ENCODE data around the gene ASB1.
A peak's percentile ranks its signal among the peaks of the same experiment; 100 is the strongest.

Gene ASB1

GRCh38 chr2:238424313-238424700, 2.4 kb upstream of the ASB1 start:
- DNase-seq: no peak
- H3K9me3 Mint-ChIP-seq: no peaks in the 10 kb centered on the region
- H3K4me1 Mint-ChIP-seq (ENCODE audit: low read depth): peaks cover 28% of the 10 kb centered on the region

GRCh38 chr2:238425505-238425978, 1.2 kb upstream of the ASB1 start:
- H3K27me3 Mint-ChIP-seq: no peaks in the 10 kb centered on the region
- DNase-seq: no peak
- peaks cover 37% of the 10 kb centered on the region for H3K4me1 Mint-ChIP-seq (ENCODE audit: low read depth)

More at GRCh38 chr2:238424313-238424700, 2.4 kb upstream of the ASB1 start:
- Mint-ChIP-seq H3K27ac (no peak overlapping the region), H3K27me3 (no peaks in the 10 kb centered on the region), H3K36me3 (ENCODE audit: low read depth) (peaks cover 20% of the 10 kb centered on the region), H3K4me3 (no peak overlapping the region)

GRCh38 chr2:238425979-238426567, 654 bp upstream of the ASB1 start:
- Mint-ChIP-seq H3K27me3 (no peaks in the 10 kb centered on the region), H3K4me1 (ENCODE audit: low read depth) (peaks cover 42% of the 10 kb centered on the region), H3K9me3 (no peaks in the 10 kb centered on the region), H3K36me3 (ENCODE audit: low read depth) (peaks cover 35% of the 10 kb centered on the region), H3K27ac (peak overlapping the region; percentile 95), H3K4me3 (peak overlapping the region; percentile 93)
- DNase-seq: peak; percentile 47

More at GRCh38 chr2:238425505-238425978, 1.2 kb upstream of the ASB1 start:
- Mint-ChIP-seq H3K4me3 (peak overlapping the region; percentile 93), H3K36me3 (ENCODE audit: low read depth) (peaks cover 30% of the 10 kb centered on the region), H3K27ac (no peak overlapping the region), H3K9me3 (no peaks in the 10 kb centered on the region)

- Mint-ChIP-seq H3K27ac (peak overlapping the region; percentile 95), H3K27me3 (no peaks in the 10 kb centered on the region), H3K9me3 (no peaks in the 10 kb centered on the region), H3K4me1 (ENCODE audit: low read depth) (peaks cover 54% of the 10 kb centered on the region), H3K4me3 (peak overlapping the region; percentile 93), H3K36me3 (ENCODE audit: low read depth) (peaks cover 48% of the 10 kb centered on the region)
- no peak for DNase-seq
Measured at GRCh38 chr2:238427435-238428162, 872 bp downstream of the ASB1 start.

- Mint-ChIP-seq H3K36me3 (ENCODE audit: low read depth) (peaks cover 59% of the 10 kb centered on the region), H3K27me3 (no peaks in the 10 kb centered on the region), H3K9me3 (no peaks in the 10 kb centered on the region), H3K4me1 (ENCODE audit: low read depth) (peaks cover 62% of the 10 kb centered on the region), H3K27ac (peak overlapping the region; percentile 95), H3K4me3 (peak overlapping the region; percentile 93)
- no peak for DNase-seq
Measured at GRCh38 chr2:238428866-238429265, 2.1 kb downstream of the ASB1 start.

- Mint-ChIP-seq H3K9me3 (no peaks in the 10 kb centered on the region), H3K27me3 (no peaks in the 10 kb centered on the region), H3K36me3 (ENCODE audit: low read depth) (peaks cover 78% of the 10 kb centered on the region), H3K4me3 (no peak overlapping the region), H3K4me1 (ENCODE audit: low read depth) (peaks cover 67% of the 10 kb centered on the region), H3K27ac (peak overlapping the region; percentile 42)
- DNase-seq: no peak
Measured at GRCh38 chr2:238430781-238431180, 4.1 kb downstream of the ASB1 start.

GRCh38 chr2:238431456-238431855, 4.7 kb downstream of the ASB1 start:
- Mint-ChIP-seq H3K4me1 (ENCODE audit: low read depth) (peaks cover 68% of the 10 kb centered on the region), H3K27ac (peak overlapping the region; percentile 42), H3K36me3 (ENCODE audit: low read depth) (peaks cover 84% of the 10 kb centered on the region), H3K4me3 (no peak overlapping the region), H3K27me3 (no peaks in the 10 kb centered on the region), H3K9me3 (no peaks in the 10 kb centered on the region)
- no peak for DNase-seq

- DNase-seq: no peak
- Mint-ChIP-seq H3K4me1 (ENCODE audit: low read depth) (peaks cover 71% of the 10 kb centered on the region), H3K9me3 (no peaks in the 10 kb centered on the region), H3K27me3 (no peaks in the 10 kb centered on the region), H3K4me3 (no peak overlapping the region), H3K36me3 (ENCODE audit: low read depth) (peaks cover 88% of the 10 kb centered on the region), H3K27ac (peak overlapping the region; percentile 53)
Measured at GRCh38 chr2:238433300-238433915, 6.7 kb downstream of the ASB1 start.

GRCh38 chr2:238433941-238434845, 7.5 kb downstream of the ASB1 start:
- Mint-ChIP-seq H3K4me3 (no peak overlapping the region), H3K27ac (no peak overlapping the region)

GRCh38 chr2:238434846-238435751, 8.4 kb downstream of the ASB1 start:
- DNase-seq: no peak
- Mint-ChIP-seq H3K4me3 (no peak overlapping the region), H3K27me3 (no peaks in the 10 kb centered on the region), H3K4me1 (ENCODE audit: low read depth) (peaks cover 75% of the 10 kb centered on the region), H3K9me3 (no peaks in the 10 kb centered on the region), H3K36me3 (ENCODE audit: low read depth) (peaks cover 88% of the 10 kb centered on the region), H3K27ac (no peak overlapping the region)

More at GRCh38 chr2:238433941-238434845, 7.5 kb downstream of the ASB1 start:
- no peak for DNase-seq
- Mint-ChIP-seq H3K36me3 (ENCODE audit: low read depth) (peaks cover 87% of the 10 kb centered on the region), H3K4me1 (ENCODE audit: low read depth) (peaks cover 72% of the 10 kb centered on the region), H3K27me3 (no peaks in the 10 kb centered on the region), H3K9me3 (no peaks in the 10 kb centered on the region)

- H3K27ac Mint-ChIP-seq: no peak overlapping the region
- H3K9me3 Mint-ChIP-seq: no peaks in the 10 kb centered on the region
- H3K36me3 Mint-ChIP-seq (ENCODE audit: low read depth): peaks cover 88% of the 10 kb centered on the region
- DNase-seq: no peak
- peaks cover 75% of the 10 kb centered on the region for H3K4me1 Mint-ChIP-seq (ENCODE audit: low read depth)
- H3K4me3 Mint-ChIP-seq: no peak overlapping the region
- no peaks in the 10 kb centered on the region for H3K27me3 Mint-ChIP-seq
Measured at GRCh38 chr2:238435752-238436096, 9.0 kb downstream of the ASB1 start.

GRCh38 chr2:238438856-238439849, 12.4 kb downstream of the ASB1 start:
- H3K27ac Mint-ChIP-seq: peak overlapping the region; percentile 93
- H3K4me1 Mint-ChIP-seq (ENCODE audit: low read depth): peaks cover 69% of the 10 kb centered on the region
- peaks cover 88% of the 10 kb centered on the region for H3K36me3 Mint-ChIP-seq (ENCODE audit: low read depth)
- H3K27me3 Mint-ChIP-seq: no peaks in the 10 kb centered on the region
- H3K4me3 Mint-ChIP-seq: peak overlapping the region; percentile 64
- H3K9me3 Mint-ChIP-seq: no peaks in the 10 kb centered on the region
- DNase-seq: peak; percentile 76

All from activated T-cell treated with anti-CD3 and anti-CD28 coated beads, Interleukin-2, amount 50 U/mL, for 24 hours (primary cell).